ENCODE data around the gene GPR107.

DNA sequence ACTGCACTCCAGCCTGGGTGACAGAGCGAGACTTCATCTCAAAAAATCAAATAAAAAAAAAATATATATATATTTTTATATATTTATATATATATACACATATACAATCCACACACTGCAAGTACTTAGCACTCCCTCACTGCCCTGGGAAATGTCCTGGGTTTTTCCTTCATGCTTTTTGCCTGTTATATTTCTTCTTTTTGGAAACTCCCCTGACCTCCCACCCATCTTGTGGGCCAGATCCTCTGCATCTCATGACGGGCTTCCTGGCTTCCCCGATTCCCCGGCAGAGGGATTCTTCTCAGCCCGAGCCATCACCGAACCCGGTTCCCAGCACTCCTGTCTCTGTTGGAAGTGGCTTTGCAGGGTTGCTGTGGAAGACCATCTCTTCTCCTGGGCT lies 79.0 kb downstream of the GPR107 start:
- TF ChIP-seq, protein P1, sequence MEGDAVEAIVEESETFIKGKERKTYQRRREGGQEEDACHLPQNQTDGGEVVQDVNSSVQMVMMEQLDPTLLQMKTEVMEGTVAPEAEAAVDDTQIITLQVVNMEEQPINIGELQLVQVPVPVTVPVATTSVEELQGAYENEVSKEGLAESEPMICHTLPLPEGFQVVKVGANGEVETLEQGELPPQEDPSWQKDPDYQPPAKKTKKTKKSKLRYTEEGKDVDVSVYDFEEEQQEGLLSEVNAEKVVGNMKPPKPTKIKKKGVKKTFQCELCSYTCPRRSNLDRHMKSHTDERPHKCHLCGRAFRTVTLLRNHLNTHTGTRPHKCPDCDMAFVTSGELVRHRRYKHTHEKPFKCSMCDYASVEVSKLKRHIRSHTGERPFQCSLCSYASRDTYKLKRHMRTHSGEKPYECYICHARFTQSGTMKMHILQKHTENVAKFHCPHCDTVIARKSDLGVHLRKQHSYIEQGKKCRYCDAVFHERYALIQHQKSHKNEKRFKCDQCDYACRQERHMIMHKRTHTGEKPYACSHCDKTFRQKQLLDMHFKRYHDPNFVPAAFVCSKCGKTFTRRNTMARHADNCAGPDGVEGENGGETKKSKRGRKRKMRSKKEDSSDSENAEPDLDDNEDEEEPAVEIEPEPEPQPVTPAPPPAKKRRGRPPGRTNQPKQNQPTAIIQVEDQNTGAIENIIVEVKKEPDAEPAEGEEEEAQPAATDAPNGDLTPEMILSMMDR (IDR thresholded peaks at IDR 0.05) = no peak
- TF ChIP-seq POLR2A (IDR thresholded peaks at IDR 0.05) = no peak

Measured in stomach (tissue), 4 donors.